ENCODE data around the gene ZFAND3. TPM values are rescaled to one million over a fixed set of nuclear protein-coding genes. Genes with fewer than 3 reads are reported as not detected.

The ZFAND3 gene
- total RNA-seq, 1 donor from 2014 or later = 131 TPM

DNA sequence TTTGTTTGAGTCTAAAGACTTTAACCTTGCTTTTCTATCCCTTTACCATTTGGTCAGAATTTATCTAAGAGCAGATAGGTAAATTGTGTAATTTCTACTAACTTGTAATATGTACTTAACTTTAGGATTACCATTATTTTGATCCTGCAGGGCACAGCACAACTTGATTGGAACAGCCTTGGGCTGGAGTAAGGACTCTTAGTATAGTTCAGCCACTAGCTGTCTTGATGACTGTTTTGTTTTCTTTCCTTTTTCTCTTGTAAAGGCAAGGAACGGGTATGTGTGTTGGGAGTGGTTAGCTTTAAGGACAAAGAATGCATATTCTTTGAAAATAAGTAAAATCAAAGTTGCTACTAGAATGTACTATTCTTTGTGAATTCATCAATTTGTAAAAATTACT is 203.2 kb downstream of the ZFAND3 start:
- no peak for FAIRE-seq
- no peak overlapping the region for H3K4me2 ChIP-seq (ENCODE audit: low read length)
- Mint-ChIP-seq H3K4me3 (ENCODE audit: unreplicated experiment) (no peak overlapping the region), H3K27ac (ENCODE audit: unreplicated experiment) (no peak overlapping the region), H3K36me3 (ENCODE audit: low read depth, unreplicated experiment) (peaks cover 2% of the 10 kb centered on the region), H3K9me3 (ENCODE audit: unreplicated experiment) (peaks cover 2% of the 10 kb centered on the region), H3K27me3 (ENCODE audit: low read depth, unreplicated experiment) (no peaks in the 10 kb centered on the region), H3K4me1 (ENCODE audit: low read depth, unreplicated experiment) (peaks cover 11% of the 10 kb centered on the region)
- peaks cover 85% of the 10 kb centered on the region for H3K79me2 ChIP-seq (ENCODE audit: insufficient read depth, low read length)
- no peaks in the 10 kb centered on the region for H3K36me3 ChIP-seq (ENCODE audit: insufficient read depth, low read length)
- H3K27me3 ChIP-seq (ENCODE audit: insufficient read depth, low read length) = no peaks in the 10 kb centered on the region
- H3K27ac ChIP-seq (ENCODE audit: low read depth, low read length) = no peak overlapping the region
- H3K9ac ChIP-seq (ENCODE audit: low read length) = no peak overlapping the region
- no peaks in the 10 kb centered on the region for H3K4me1 ChIP-seq (ENCODE audit: insufficient read depth, low read length)
- no peak for TF ChIP-seq EZH2 (IDR thresholded peaks at IDR 0.05; ENCODE audit: insufficient read depth, low read length)
- TF ChIP-seq, protein P1, sequence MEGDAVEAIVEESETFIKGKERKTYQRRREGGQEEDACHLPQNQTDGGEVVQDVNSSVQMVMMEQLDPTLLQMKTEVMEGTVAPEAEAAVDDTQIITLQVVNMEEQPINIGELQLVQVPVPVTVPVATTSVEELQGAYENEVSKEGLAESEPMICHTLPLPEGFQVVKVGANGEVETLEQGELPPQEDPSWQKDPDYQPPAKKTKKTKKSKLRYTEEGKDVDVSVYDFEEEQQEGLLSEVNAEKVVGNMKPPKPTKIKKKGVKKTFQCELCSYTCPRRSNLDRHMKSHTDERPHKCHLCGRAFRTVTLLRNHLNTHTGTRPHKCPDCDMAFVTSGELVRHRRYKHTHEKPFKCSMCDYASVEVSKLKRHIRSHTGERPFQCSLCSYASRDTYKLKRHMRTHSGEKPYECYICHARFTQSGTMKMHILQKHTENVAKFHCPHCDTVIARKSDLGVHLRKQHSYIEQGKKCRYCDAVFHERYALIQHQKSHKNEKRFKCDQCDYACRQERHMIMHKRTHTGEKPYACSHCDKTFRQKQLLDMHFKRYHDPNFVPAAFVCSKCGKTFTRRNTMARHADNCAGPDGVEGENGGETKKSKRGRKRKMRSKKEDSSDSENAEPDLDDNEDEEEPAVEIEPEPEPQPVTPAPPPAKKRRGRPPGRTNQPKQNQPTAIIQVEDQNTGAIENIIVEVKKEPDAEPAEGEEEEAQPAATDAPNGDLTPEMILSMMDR (IDR thresholded peaks at IDR 0.05; ENCODE audit: insufficient read depth, low read depth, low read length) = no peak
- no peaks in the 10 kb centered on the region for H3K9me3 ChIP-seq (ENCODE audit: insufficient read depth, low read depth, low read length)
- DNase-seq (ENCODE audit: low read depth) = no peak
- no peak overlapping the region for H2AFZ ChIP-seq (ENCODE audit: low read depth, low read length)
- peaks cover 90% of the 10 kb centered on the region for H4K20me1 ChIP-seq (ENCODE audit: insufficient read depth, low read length)
- no peak overlapping the region for H3K4me3 ChIP-seq (ENCODE audit: insufficient read depth, low read depth, low read length)

DNA sequence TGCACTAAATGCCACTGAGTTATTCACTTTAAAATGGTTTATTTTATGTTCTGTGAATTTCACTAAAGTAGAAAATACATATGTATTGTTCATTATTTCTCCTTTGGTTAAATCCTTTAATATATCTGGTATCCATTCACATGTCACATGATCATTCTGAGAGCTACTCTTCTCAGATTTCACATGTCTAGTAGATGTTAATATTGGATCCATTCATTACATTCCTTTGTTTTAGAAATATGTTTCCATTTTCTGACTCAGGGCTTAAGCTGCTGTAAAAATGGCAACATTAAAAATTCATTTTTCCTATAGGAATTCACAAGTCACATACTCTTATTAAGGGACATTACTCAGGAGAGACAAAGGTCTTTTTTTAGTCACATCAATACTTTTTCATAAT is 205.4 kb downstream of the ZFAND3 start:
- no peak overlapping the region for H3K27ac ChIP-seq (ENCODE audit: low read depth, low read length)
- H3K79me2 ChIP-seq (ENCODE audit: insufficient read depth, low read length) = peaks cover 84% of the 10 kb centered on the region
- H3K27me3 ChIP-seq (ENCODE audit: insufficient read depth, low read length) = no peaks in the 10 kb centered on the region
- Mint-ChIP-seq H3K4me1 (ENCODE audit: low read depth, unreplicated experiment) (peaks cover 25% of the 10 kb centered on the region), H3K36me3 (ENCODE audit: low read depth, unreplicated experiment) (peaks cover 2% of the 10 kb centered on the region), H3K27ac (ENCODE audit: unreplicated experiment) (no peak overlapping the region), H3K4me3 (ENCODE audit: unreplicated experiment) (no peak overlapping the region), H3K9me3 (ENCODE audit: unreplicated experiment) (peaks cover 2% of the 10 kb centered on the region), H3K27me3 (ENCODE audit: low read depth, unreplicated experiment) (no peaks in the 10 kb centered on the region)
- no peak overlapping the region for H2AFZ ChIP-seq (ENCODE audit: low read depth, low read length)
- FAIRE-seq (no peak), DNase-seq (ENCODE audit: low read depth) (no peak)
- no peaks in the 10 kb centered on the region for H3K4me1 ChIP-seq (ENCODE audit: insufficient read depth, low read length)
- no peak overlapping the region for H3K4me2 ChIP-seq (ENCODE audit: low read length)
- no peak for TF ChIP-seq EZH2 (IDR thresholded peaks at IDR 0.05; ENCODE audit: insufficient read depth, low read length)
- TF ChIP-seq, protein P1 (IDR thresholded peaks at IDR 0.05; ENCODE audit: insufficient read depth, low read depth, low read length) = no peak
- peaks cover 89% of the 10 kb centered on the region for H4K20me1 ChIP-seq (ENCODE audit: insufficient read depth, low read length)
- no peaks in the 10 kb centered on the region for H3K9me3 ChIP-seq (ENCODE audit: insufficient read depth, low read depth, low read length)
- no peak overlapping the region for H3K4me3 ChIP-seq (ENCODE audit: insufficient read depth, low read depth, low read length)
- H3K36me3 ChIP-seq (ENCODE audit: insufficient read depth, low read length) = no peaks in the 10 kb centered on the region
- no peak overlapping the region for H3K9ac ChIP-seq (ENCODE audit: low read length)

DNA sequence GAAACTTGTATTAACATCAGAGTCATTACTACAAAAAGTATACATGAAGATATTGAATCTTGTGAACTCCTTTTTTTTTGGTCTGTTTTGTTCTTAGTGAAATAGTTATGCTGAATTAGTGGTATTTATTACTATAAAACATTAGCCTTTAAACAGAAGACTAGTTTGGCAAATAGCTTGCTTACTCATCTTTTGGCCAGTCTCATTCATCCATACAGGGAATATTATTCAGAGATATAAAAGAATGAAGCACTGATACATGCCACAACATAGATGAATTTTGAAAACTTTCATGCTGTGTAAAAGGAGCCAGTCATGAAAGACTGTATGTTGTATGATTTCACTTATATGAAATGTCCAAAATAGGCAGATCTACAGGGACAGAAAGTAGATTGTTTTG is 205.9 kb downstream of the ZFAND3 start:
- no peaks in the 10 kb centered on the region for H3K36me3 ChIP-seq (ENCODE audit: insufficient read depth, low read length)
- H3K4me1 Mint-ChIP-seq (ENCODE audit: low read depth, unreplicated experiment) = peaks cover 25% of the 10 kb centered on the region
- H3K79me2 ChIP-seq (ENCODE audit: insufficient read depth, low read length) = peaks cover 83% of the 10 kb centered on the region
- peaks cover 89% of the 10 kb centered on the region for H4K20me1 ChIP-seq (ENCODE audit: insufficient read depth, low read length)
- no peak overlapping the region for H3K4me3 ChIP-seq (ENCODE audit: insufficient read depth, low read depth, low read length)
- H3K27ac ChIP-seq (ENCODE audit: low read depth, low read length) = no peak overlapping the region
- DNase-seq (ENCODE audit: low read depth) = no peak
- peaks cover 2% of the 10 kb centered on the region for H3K9me3 Mint-ChIP-seq (ENCODE audit: unreplicated experiment)
- FAIRE-seq = no peak
- H3K27me3 ChIP-seq (ENCODE audit: insufficient read depth, low read length) = no peaks in the 10 kb centered on the region
- no peaks in the 10 kb centered on the region for H3K4me1 ChIP-seq (ENCODE audit: insufficient read depth, low read length)
- H2AFZ ChIP-seq (ENCODE audit: low read depth, low read length) = no peak overlapping the region
- H3K27me3 Mint-ChIP-seq (ENCODE audit: low read depth, unreplicated experiment) = no peaks in the 10 kb centered on the region
- TF ChIP-seq EZH2 (IDR thresholded peaks at IDR 0.05; ENCODE audit: insufficient read depth, low read length) = no peak
- TF ChIP-seq, protein P1 (IDR thresholded peaks at IDR 0.05; ENCODE audit: insufficient read depth, low read depth, low read length) = no peak
- no peak overlapping the region for H3K9ac ChIP-seq (ENCODE audit: low read length)
- peaks cover 2% of the 10 kb centered on the region for H3K36me3 Mint-ChIP-seq (ENCODE audit: low read depth, unreplicated experiment)
- no peak overlapping the region for H3K4me3 Mint-ChIP-seq (ENCODE audit: unreplicated experiment)
- no peak overlapping the region for H3K27ac Mint-ChIP-seq (ENCODE audit: unreplicated experiment)
- H3K4me2 ChIP-seq (ENCODE audit: low read length) = no peak overlapping the region
- no peaks in the 10 kb centered on the region for H3K9me3 ChIP-seq (ENCODE audit: insufficient read depth, low read depth, low read length)

Data from astrocyte (in vitro differentiated cells and primary cell).